CD4-positive, CD25-positive, alpha-beta regulatory T cell (primary cell): Measurements from ENCODE around the gene FAM163A. TPM values are rescaled to one million over a fixed set of nuclear protein-coding genes. Genes with fewer than 3 reads are reported as not detected.

Experiments
- ATAC-seq, 2 donors: fragments of 150-1000 bp; cut with Tn5 transposase; one replicate each; pipeline ENCODE4 v1.10.0; 2021; ENCODE audit warnings: low read depth in 2 of 2, moderate number of reproducible peaks in 2 of 2, moderate library complexity in 1 of 2
- DNase-seq, 3 donors: peaks; one replicate each; pipeline versions ENCODE4 v3.0.0 to v3.0.0-alpha.2; 2012 to 2022; ENCODE audit warnings: mixed read lengths in 1 of 3
- H3K27ac ChIP-seq: one replicate; pipeline ENCODE4 v1.7.0; 2013; ENCODE audit warnings: mild to moderate bottlenecking, low read length; ENCODE audit not compliant: insufficient read depth, poor library complexity, severe bottlenecking
- H3K27me3 ChIP-seq: one replicate; pipeline ENCODE4 v1.7.0; 2013; ENCODE audit warnings: low read length; ENCODE audit not compliant: control insufficient read depth, insufficient read depth
- H3K36me3 ChIP-seq: one replicate; pipeline ENCODE4 v1.7.0; 2013; ENCODE audit warnings: mild to moderate bottlenecking, low read length, moderate library complexity; ENCODE audit not compliant: control insufficient read depth, insufficient read depth
- H3K4me1 ChIP-seq: 2 replicates; pipeline ENCODE4 v1.7.0; 2013; ENCODE audit warnings: mild to moderate bottlenecking, low read length; ENCODE audit not compliant: insufficient read depth, control insufficient read depth, poor library complexity, severe bottlenecking
- H3K4me3 ChIP-seq: one replicate; pipeline ENCODE4 v1.7.0; 2013; ENCODE audit warnings: low read depth, mild to moderate bottlenecking, low read length, moderate library complexity
- H3K9me3 ChIP-seq, 2 experiments: 1 replicate in 1 of 2; 2 replicates in 1 of 2; pipeline ENCODE4 v1.7.0; 2013; ENCODE audit warnings: low read length in 2 of 2, mild to moderate bottlenecking in 1 of 2, moderate library complexity in 1 of 2; ENCODE audit not compliant: control insufficient read depth in 2 of 2
- H3K27ac Mint-ChIP-seq, 3 donors: one replicate each; pipeline ENCODE4 v1.8.0; 2020 to 2022; ENCODE audit warnings: mild to moderate bottlenecking in 3 of 3, mixed read lengths in 3 of 3, moderate library complexity in 2 of 3
- H3K27me3 Mint-ChIP-seq: one replicate; pipeline ENCODE4 v1.8.0; 2022; ENCODE audit warnings: mild to moderate bottlenecking, mixed read lengths
- H3K36me3 Mint-ChIP-seq: one replicate; pipeline ENCODE4 v1.8.0; 2020; ENCODE audit warnings: mixed read lengths
- H3K4me1 Mint-ChIP-seq, 4 donors: one replicate each; pipeline ENCODE4 v1.8.0; 2020 to 2022; ENCODE audit warnings: mixed read lengths in 4 of 4, mild to moderate bottlenecking in 1 of 4
- H3K4me3 Mint-ChIP-seq, 4 donors: one replicate each; pipeline ENCODE4 v1.8.0; 2020 to 2022; ENCODE audit warnings: mild to moderate bottlenecking in 4 of 4, mixed read lengths in 4 of 4, moderate library complexity in 3 of 4
- H3K9me3 Mint-ChIP-seq, 7 donors: one replicate each; pipeline ENCODE4 v1.8.0; 2020 to 2022; ENCODE audit warnings: mixed read lengths in 7 of 7, mild to moderate bottlenecking in 3 of 7, moderate library complexity in 2 of 7
- polyA plus RNA-seq, 4 donors: library from polyadenylated mRNA; unstranded; fragments of 300-500 nt; fragmentation: Illumina TruSeq; gene quantifications; one replicate each; pipeline ENCODE4 v1.2.3, GENCODE V29; 2021
- total RNA-seq: library from RNA; stranded (reverse); gene quantifications from one replicate; pipeline ENCODE4 v1.2.3, GENCODE V29; 2022

FAM163A gene
- total and polyA plus RNA-seq, 5 donors from 2014 or later = 0.13 TPM; not detected in 4

- H3K4me1 ChIP-seq = no peaks in the 10 kb centered on the region
These were observed 11.0 kb downstream of the FAM163A start for GRCh38 chr1:179754041-179754624.

GRCh38 chr1:179757933-179758332 lies 14.8 kb downstream of the FAM163A start:
- Histone ChIP-seq H3K36me3 (no peaks in the 10 kb centered on the region), H3K4me3 (no peak overlapping the region), H3K9me3 (no peaks in the 10 kb centered on the region), H3K27me3 (peaks cover 5% of the 10 kb centered on the region), H3K4me1 (no peaks in the 10 kb centered on the region), H3K27ac (no peak overlapping the region)
- Mint-ChIP-seq H3K36me3 (no peaks in the 10 kb centered on the region), H3K27ac (no peak overlapping the region), H3K27me3 (peaks cover 4% of the 10 kb centered on the region), H3K4me1 (no peaks in the 10 kb centered on the region), H3K9me3 (peaks cover 0 to 6% (median 0%) of the 10 kb centered on the region in 7 donors), H3K4me3 (no peak overlapping the region)
- no peak for ATAC-seq
- DNase-seq = no peak

More at GRCh38 chr1:179754041-179754624, 11.0 kb downstream of the FAM163A start:
- Histone ChIP-seq H3K27me3 (peaks cover 5% of the 10 kb centered on the region), H3K4me3 (no peak overlapping the region), H3K36me3 (no peaks in the 10 kb centered on the region), H3K9me3 (no peaks in the 10 kb centered on the region), H3K27ac (no peak overlapping the region)
- Mint-ChIP-seq H3K27me3 (peaks cover 20% of the 10 kb centered on the region), H3K9me3 (peaks cover 0 to 9% (median 2%) of the 10 kb centered on the region in 7 donors), H3K27ac (no peak overlapping the region), H3K4me3 (no peak overlapping the region), H3K36me3 (no peaks in the 10 kb centered on the region), H3K4me1 (no peaks in the 10 kb centered on the region)
- no peak for ATAC-seq
- DNase-seq = no peak

- H3K27me3 Mint-ChIP-seq = peaks cover 8% of the 10 kb centered on the region
- H3K9me3 Mint-ChIP-seq = no peaks in the 10 kb centered on the region
- Histone ChIP-seq H3K36me3 (no peaks in the 10 kb centered on the region), H3K27me3 (peaks cover 3% of the 10 kb centered on the region), H3K4me3 (no peak overlapping the region), H3K9me3 (no peaks in the 10 kb centered on the region), H3K4me1 (no peaks in the 10 kb centered on the region), H3K27ac (no peak overlapping the region)
- no peak for DNase-seq
- H3K27ac Mint-ChIP-seq = no peak overlapping the region
- no peaks in the 10 kb centered on the region for H3K4me1 Mint-ChIP-seq
- H3K36me3 Mint-ChIP-seq = no peaks in the 10 kb centered on the region
- no peak overlapping the region for H3K4me3 Mint-ChIP-seq
- ATAC-seq = no peak
These were observed 17.4 kb downstream of the FAM163A start for GRCh38 chr1:179760521-179760920.

- H3K27me3 Mint-ChIP-seq = peaks cover 8% of the 10 kb centered on the region
- Histone ChIP-seq H3K27ac (no peak overlapping the region), H3K36me3 (no peaks in the 10 kb centered on the region), H3K4me3 (no peak overlapping the region), H3K4me1 (no peaks in the 10 kb centered on the region), H3K27me3 (no peaks in the 10 kb centered on the region), H3K9me3 (no peaks in the 10 kb centered on the region)
- H3K9me3 Mint-ChIP-seq = no peaks in the 10 kb centered on the region
- DNase-seq (no peak), ATAC-seq (no peak)
- H3K36me3 Mint-ChIP-seq = no peaks in the 10 kb centered on the region
- H3K27ac Mint-ChIP-seq = no peak overlapping the region
- H3K4me3 Mint-ChIP-seq = no peak overlapping the region
- H3K4me1 Mint-ChIP-seq = no peaks in the 10 kb centered on the region
These were observed 18.2 kb downstream of the FAM163A start for GRCh38 chr1:179761296-179761695.

GRCh38 chr1:179761846-179762640 lies 19.0 kb downstream of the FAM163A start:
- Histone ChIP-seq H3K27ac (no peak overlapping the region), H3K4me1 (no peaks in the 10 kb centered on the region), H3K27me3 (no peaks in the 10 kb centered on the region), H3K36me3 (no peaks in the 10 kb centered on the region), H3K4me3 (no peak overlapping the region), H3K9me3 (no peaks in the 10 kb centered on the region)
- no peak overlapping the region for H3K4me3 Mint-ChIP-seq
- H3K9me3 Mint-ChIP-seq = no peaks in the 10 kb centered on the region
- no peak overlapping the region for H3K27ac Mint-ChIP-seq
- H3K4me1 Mint-ChIP-seq = no peaks in the 10 kb centered on the region
- H3K27me3 Mint-ChIP-seq = peaks cover 8% of the 10 kb centered on the region
- DNase-seq (no peak), ATAC-seq (no peak)
- H3K36me3 Mint-ChIP-seq = no peaks in the 10 kb centered on the region

- ATAC-seq (no peak), DNase-seq (no peak)
- no peaks in the 10 kb centered on the region for H3K9me3 ChIP-seq
- H3K4me3 Mint-ChIP-seq = no peak overlapping the region
- no peak overlapping the region for H3K4me3 ChIP-seq
- peaks cover 0 to 2% (median 0%) of the 10 kb centered on the region in 7 donors for H3K9me3 Mint-ChIP-seq
- H3K36me3 Mint-ChIP-seq = peaks cover 4% of the 10 kb centered on the region
- H3K27ac Mint-ChIP-seq = no peak overlapping the region
- no peak overlapping the region for H3K27ac ChIP-seq
- H3K4me1 ChIP-seq = no peaks in the 10 kb centered on the region
- H3K27me3 ChIP-seq = no peaks in the 10 kb centered on the region
- H3K4me1 Mint-ChIP-seq = no peaks in the 10 kb centered on the region
- H3K27me3 Mint-ChIP-seq = peaks cover 4% of the 10 kb centered on the region
- H3K36me3 ChIP-seq = no peaks in the 10 kb centered on the region
These were observed 24.1 kb downstream of the FAM163A start for GRCh38 chr1:179767177-179767581.

- Mint-ChIP-seq H3K36me3 (peaks cover 5% of the 10 kb centered on the region), H3K4me1 (no peaks in the 10 kb centered on the region), H3K27me3 (peaks cover 4% of the 10 kb centered on the region), H3K27ac (no peak overlapping the region), H3K4me3 (no peak overlapping the region), H3K9me3 (peaks cover 0 to 3% (median 0%) of the 10 kb centered on the region in 7 donors)
- Histone ChIP-seq H3K4me3 (no peak overlapping the region), H3K27ac (no peak overlapping the region), H3K27me3 (no peaks in the 10 kb centered on the region), H3K4me1 (no peaks in the 10 kb centered on the region), H3K9me3 (peaks cover 0 to 3% of the 10 kb centered on the region in 2 experiments), H3K36me3 (no peaks in the 10 kb centered on the region)
- DNase-seq = no peak
- no peak for ATAC-seq
These were observed 24.9 kb downstream of the FAM163A start for GRCh38 chr1:179767996-179768395.
